Measurements from ENCODE around the gene AREG. TPM values are rescaled to one million over a fixed set of nuclear protein-coding genes. Genes with fewer than 3 reads are reported as not detected.
A peak's percentile ranks its signal among the peaks of the same experiment; 100 is the strongest.

The AREG gene
- total RNA-seq, 1 donor from 2014 or later: 197 TPM

DNA sequence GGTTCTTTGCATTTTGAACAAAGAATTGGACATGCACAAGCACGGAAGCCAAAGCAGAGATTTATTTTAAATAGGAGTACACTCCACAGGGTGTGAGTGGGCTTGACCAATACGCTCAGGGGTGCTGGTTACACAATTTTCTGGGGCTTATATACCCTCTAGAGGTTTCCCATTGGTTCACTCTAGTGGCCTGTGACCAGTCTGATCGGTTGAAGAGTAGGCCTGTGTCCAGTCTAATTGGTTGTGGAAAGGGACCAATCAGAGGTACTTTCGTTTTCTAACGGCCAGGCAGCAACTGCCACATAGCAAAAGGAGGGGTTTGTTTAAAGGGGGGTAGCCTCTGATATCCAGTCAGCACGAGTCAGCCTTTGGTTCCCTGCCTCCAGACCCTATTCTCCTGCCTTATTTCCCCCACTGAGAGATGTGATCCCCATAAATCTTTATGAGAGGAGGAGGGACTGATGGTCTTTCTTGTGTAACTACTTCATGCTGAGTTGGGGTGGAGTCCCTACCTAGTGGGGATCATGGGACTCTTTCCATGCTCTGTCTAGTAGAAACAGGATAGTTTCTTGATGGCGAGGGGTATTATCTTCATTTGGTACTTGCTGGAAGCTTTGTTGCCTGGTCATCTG is 11.3 kb upstream of the AREG start:
- Histone ChIP-seq H3K27me3 (ENCODE audit: control insufficient read depth, insufficient read depth, low read length) (no peaks in the 10 kb centered on the region), H3K4me3 (ENCODE audit: low read depth, low read length) (no peak overlapping the region), H3K36me3 (ENCODE audit: control insufficient read depth, insufficient read depth, low read length) (no peaks in the 10 kb centered on the region)
- TF ChIP-seq, protein P1, sequence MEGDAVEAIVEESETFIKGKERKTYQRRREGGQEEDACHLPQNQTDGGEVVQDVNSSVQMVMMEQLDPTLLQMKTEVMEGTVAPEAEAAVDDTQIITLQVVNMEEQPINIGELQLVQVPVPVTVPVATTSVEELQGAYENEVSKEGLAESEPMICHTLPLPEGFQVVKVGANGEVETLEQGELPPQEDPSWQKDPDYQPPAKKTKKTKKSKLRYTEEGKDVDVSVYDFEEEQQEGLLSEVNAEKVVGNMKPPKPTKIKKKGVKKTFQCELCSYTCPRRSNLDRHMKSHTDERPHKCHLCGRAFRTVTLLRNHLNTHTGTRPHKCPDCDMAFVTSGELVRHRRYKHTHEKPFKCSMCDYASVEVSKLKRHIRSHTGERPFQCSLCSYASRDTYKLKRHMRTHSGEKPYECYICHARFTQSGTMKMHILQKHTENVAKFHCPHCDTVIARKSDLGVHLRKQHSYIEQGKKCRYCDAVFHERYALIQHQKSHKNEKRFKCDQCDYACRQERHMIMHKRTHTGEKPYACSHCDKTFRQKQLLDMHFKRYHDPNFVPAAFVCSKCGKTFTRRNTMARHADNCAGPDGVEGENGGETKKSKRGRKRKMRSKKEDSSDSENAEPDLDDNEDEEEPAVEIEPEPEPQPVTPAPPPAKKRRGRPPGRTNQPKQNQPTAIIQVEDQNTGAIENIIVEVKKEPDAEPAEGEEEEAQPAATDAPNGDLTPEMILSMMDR (IDR thresholded peaks at IDR 0.05; ENCODE audit: insufficient read depth, low read length, severe bottlenecking): no peak
- FAIRE-seq: no peak
- DNase-seq (ENCODE audit: low read depth): no peak

DNA sequence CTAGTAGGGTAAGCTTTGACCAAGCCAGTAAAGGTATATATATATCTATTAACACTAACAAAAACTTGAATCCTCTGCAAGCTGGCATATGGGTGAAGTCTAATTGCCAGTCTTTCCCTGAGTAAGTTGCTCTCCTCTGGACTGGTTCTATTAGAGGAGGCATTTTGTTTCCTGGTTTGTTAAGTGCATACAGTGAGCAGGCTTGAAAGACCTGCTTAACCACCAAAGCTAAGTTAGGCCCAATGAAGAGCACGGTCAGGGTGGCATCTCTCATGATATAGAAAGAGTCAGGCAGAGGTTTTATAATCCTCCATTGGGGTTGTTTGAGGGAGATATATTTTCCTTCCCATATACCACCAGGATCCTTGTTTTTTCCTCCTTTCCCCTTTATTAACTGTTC is 9.6 kb upstream of the AREG start:
- FAIRE-seq: peak; percentile 82
- TF ChIP-seq, protein P1 (IDR thresholded peaks at IDR 0.05; ENCODE audit: insufficient read depth, low read length, severe bottlenecking): no peak
- no peak for DNase-seq (ENCODE audit: low read depth)
- Histone ChIP-seq H3K27me3 (ENCODE audit: control insufficient read depth, insufficient read depth, low read length) (no peaks in the 10 kb centered on the region), H3K36me3 (ENCODE audit: control insufficient read depth, insufficient read depth, low read length) (no peaks in the 10 kb centered on the region), H3K4me3 (ENCODE audit: low read depth, low read length) (no peak overlapping the region)

DNA sequence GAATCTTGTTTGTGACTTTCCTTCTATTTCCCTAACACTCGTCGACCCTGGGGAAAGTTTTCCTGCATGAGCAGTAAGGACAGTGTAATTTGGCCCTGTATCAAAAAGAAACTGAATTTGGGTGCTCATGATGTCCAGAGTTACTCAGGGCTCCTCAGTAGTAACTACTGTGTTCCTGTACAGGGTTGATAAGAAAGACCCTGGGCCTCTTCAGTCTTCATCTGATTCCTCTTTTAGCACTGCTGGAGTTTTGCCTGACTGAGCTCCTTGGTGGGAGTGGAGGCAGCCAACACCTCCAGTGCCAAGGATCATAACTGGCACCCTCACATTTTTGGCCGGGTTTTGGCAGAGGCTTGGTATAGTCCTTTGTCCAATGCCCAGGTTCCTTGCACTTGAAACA is 7.1 kb upstream of the AREG start:
- FAIRE-seq (no peak), DNase-seq (ENCODE audit: low read depth) (no peak)
- H3K27me3 ChIP-seq (ENCODE audit: control insufficient read depth, insufficient read depth, low read length): no peaks in the 10 kb centered on the region
- no peak overlapping the region for H3K4me3 ChIP-seq (ENCODE audit: low read depth, low read length)
- TF ChIP-seq, protein P1 (IDR thresholded peaks at IDR 0.05; ENCODE audit: insufficient read depth, low read length, severe bottlenecking): no peak
- H3K36me3 ChIP-seq (ENCODE audit: control insufficient read depth, insufficient read depth, low read length): no peaks in the 10 kb centered on the region

DNA sequence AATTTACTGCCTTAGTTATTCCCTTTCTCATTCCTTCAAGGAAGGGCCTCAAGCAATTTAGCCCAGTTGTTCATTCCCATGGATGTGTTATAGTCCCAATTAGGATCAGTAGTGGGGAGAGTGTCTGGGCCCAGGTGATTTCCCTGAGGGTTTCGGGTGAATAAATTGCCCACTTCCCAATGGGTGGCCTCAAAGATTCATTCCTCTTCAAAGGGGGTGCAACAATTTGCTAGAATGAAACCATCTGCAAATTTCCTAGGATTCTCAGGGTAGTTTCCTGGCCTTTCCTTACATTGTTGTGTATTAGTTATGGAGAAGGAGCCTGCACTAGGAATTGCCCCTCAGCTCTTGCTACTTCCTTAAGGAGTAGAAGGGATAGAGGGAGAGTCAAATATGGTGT is 6.3 kb upstream of the AREG start:
- TF ChIP-seq, protein P1 (IDR thresholded peaks at IDR 0.05; ENCODE audit: insufficient read depth, low read length, severe bottlenecking): no peak
- Histone ChIP-seq H3K4me3 (ENCODE audit: low read depth, low read length) (no peak overlapping the region), H3K36me3 (ENCODE audit: control insufficient read depth, insufficient read depth, low read length) (no peaks in the 10 kb centered on the region), H3K27me3 (ENCODE audit: control insufficient read depth, insufficient read depth, low read length) (no peaks in the 10 kb centered on the region)
- DNase-seq (ENCODE audit: low read depth) (no peak), FAIRE-seq (peak; percentile 60)

DNA sequence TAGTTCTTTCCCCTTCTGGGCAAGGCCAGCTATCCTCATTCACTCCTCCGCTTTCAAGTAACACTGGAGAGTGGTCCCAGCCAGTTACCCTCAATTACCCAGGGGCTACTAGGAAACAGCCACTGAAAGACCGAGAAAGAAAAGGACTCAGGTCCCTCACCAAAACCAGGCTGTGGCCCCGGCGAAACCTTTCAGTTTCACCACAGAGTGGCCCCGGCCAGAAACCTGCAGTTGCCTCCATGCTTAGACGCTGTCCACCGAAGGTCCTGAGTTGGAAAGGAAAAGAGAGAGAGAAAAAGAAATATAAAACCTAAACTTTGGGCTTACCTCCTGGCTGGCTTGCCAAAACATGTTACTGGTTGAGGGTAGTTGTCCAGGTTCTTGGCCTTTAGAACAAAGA is 5.0 kb upstream of the AREG start:
- no peaks in the 10 kb centered on the region for H3K27me3 ChIP-seq (ENCODE audit: control insufficient read depth, insufficient read depth, low read length)
- TF ChIP-seq, protein P1 (IDR thresholded peaks at IDR 0.05; ENCODE audit: insufficient read depth, low read length, severe bottlenecking): no peak
- H3K4me3 ChIP-seq (ENCODE audit: low read depth, low read length): no peak overlapping the region
- DNase-seq (ENCODE audit: low read depth): no peak
- FAIRE-seq: no peak
- no peaks in the 10 kb centered on the region for H3K36me3 ChIP-seq (ENCODE audit: control insufficient read depth, insufficient read depth, low read length)

DNA sequence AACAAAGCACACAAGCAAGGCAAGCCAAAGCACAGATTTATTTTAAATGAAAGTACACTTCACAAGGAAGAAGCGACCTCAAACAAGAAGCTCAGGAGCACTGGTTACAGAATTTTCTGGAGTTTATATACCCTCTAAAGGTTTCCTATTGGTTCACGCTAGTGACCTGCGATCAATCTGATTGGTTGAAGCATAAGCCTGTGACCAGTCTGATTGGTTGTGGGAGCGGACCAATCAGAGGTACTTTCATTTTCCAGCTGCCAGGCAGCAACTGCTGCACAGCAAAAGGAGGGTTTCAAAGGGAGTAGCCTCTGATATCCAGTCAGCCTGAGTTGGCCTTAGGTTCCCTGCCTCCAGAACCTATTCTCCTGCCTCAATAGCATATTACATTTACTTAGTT is 4.6 kb upstream of the AREG start:
- TF ChIP-seq, protein P1 (IDR thresholded peaks at IDR 0.05; ENCODE audit: insufficient read depth, low read length, severe bottlenecking): no peak
- DNase-seq (ENCODE audit: low read depth) (no peak), FAIRE-seq (no peak)
- Histone ChIP-seq H3K4me3 (ENCODE audit: low read depth, low read length) (no peak overlapping the region), H3K36me3 (ENCODE audit: control insufficient read depth, insufficient read depth, low read length) (peaks cover 1% of the 10 kb centered on the region), H3K27me3 (ENCODE audit: control insufficient read depth, insufficient read depth, low read length) (no peaks in the 10 kb centered on the region)
